ENCODE measurements around the gene SDCCAG8.

SDCCAG8 gene

GRCh38 chr1:243415663-243416408, 160.0 kb downstream of the SDCCAG8 start:
- no peak for DNase-seq (ENCODE audit: extremely low read depth in 1 of 2, low read depth in 1 of 2)

GRCh38 chr1:243416495-243416894, 160.7 kb downstream of the SDCCAG8 start:
- no peak for DNase-seq (ENCODE audit: extremely low read depth in 1 of 2, low read depth in 1 of 2)

- DNase-seq (ENCODE audit: extremely low read depth in 1 of 2, low read depth in 1 of 2) = no peak
Measured at GRCh38 chr1:243420016-243420945, 164.4 kb downstream of the SDCCAG8 start.

- DNase-seq (ENCODE audit: extremely low read depth in 1 of 2, low read depth in 1 of 2) = no peak
Measured at GRCh38 chr1:243420946-243421685, 165.3 kb downstream of the SDCCAG8 start.

GRCh38 chr1:243421784-243422183, 165.9 kb downstream of the SDCCAG8 start:
- DNase-seq (ENCODE audit: extremely low read depth in 1 of 2, low read depth in 1 of 2) = no peak

- no peak for DNase-seq (ENCODE audit: extremely low read depth in 1 of 2, low read depth in 1 of 2)
Measured at GRCh38 chr1:243422362-243422761, 166.5 kb downstream of the SDCCAG8 start.

GRCh38 chr1:243428084-243428483, 172.2 kb downstream of the SDCCAG8 start:
- no peak for DNase-seq (ENCODE audit: extremely low read depth in 1 of 2, low read depth in 1 of 2)

- DNase-seq (ENCODE audit: extremely low read depth in 1 of 2, low read depth in 1 of 2) = no peak
Measured at GRCh38 chr1:243428617-243429342, 172.9 kb downstream of the SDCCAG8 start.

GRCh38 chr1:243431591-243431990, 175.8 kb downstream of the SDCCAG8 start:
- DNase-seq (ENCODE audit: extremely low read depth in 1 of 2, low read depth in 1 of 2) = no peak

- no peak for DNase-seq (ENCODE audit: extremely low read depth in 1 of 2, low read depth in 1 of 2)
Measured at GRCh38 chr1:243432136-243432535, 176.3 kb downstream of the SDCCAG8 start.

GRCh38 chr1:243433737-243434370, 178.0 kb downstream of the SDCCAG8 start:
- DNase-seq (ENCODE audit: extremely low read depth in 1 of 2, low read depth in 1 of 2) = no peak

GRCh38 chr1:243434594-243434993, 178.8 kb downstream of the SDCCAG8 start:
- no peak for DNase-seq (ENCODE audit: extremely low read depth in 1 of 2, low read depth in 1 of 2)

GRCh38 chr1:243435836-243436235, 180.0 kb downstream of the SDCCAG8 start:
- DNase-seq (ENCODE audit: extremely low read depth in 1 of 2, low read depth in 1 of 2) = no peak

- DNase-seq (ENCODE audit: extremely low read depth in 1 of 2, low read depth in 1 of 2) = no peak
Measured at GRCh38 chr1:243438146-243438545, 182.3 kb downstream of the SDCCAG8 start.

GRCh38 chr1:243438815-243439214, 183.0 kb downstream of the SDCCAG8 start:
- DNase-seq (ENCODE audit: extremely low read depth in 1 of 2, low read depth in 1 of 2) = no peak

- DNase-seq (ENCODE audit: extremely low read depth in 1 of 2, low read depth in 1 of 2) = no peak
Measured at GRCh38 chr1:243440406-243440805, 184.6 kb downstream of the SDCCAG8 start.

GRCh38 chr1:243441601-243442000, 185.8 kb downstream of the SDCCAG8 start:
- no peak for DNase-seq (ENCODE audit: extremely low read depth in 1 of 2, low read depth in 1 of 2)

- no peak for DNase-seq (ENCODE audit: extremely low read depth in 1 of 2, low read depth in 1 of 2)
Measured at GRCh38 chr1:243443557-243443956, 187.7 kb downstream of the SDCCAG8 start.

GRCh38 chr1:243447347-243447746, 191.5 kb downstream of the SDCCAG8 start:
- DNase-seq (ENCODE audit: extremely low read depth in 1 of 2, low read depth in 1 of 2) = no peak

- DNase-seq (ENCODE audit: extremely low read depth in 1 of 2, low read depth in 1 of 2) = no peak
Measured at GRCh38 chr1:243447844-243448243, 192.0 kb downstream of the SDCCAG8 start.

All from activated CD8-positive, alpha-beta memory T cell treated with anti-CD3 and anti-CD28 coated beads for 1 hour (primary cell).